GM12891 (cell line): Measurements from ENCODE around the gene ZNF770. TPM values are rescaled to one million over a fixed set of nuclear protein-coding genes. Genes with fewer than 3 reads are reported as not detected.

Experiments
- DNase-seq: peaks from one replicate; pipeline ENCODE4 v3.0.0; 2011; ENCODE audit warnings: low spot score; ENCODE audit not compliant: insufficient read length
- FAIRE-seq: peaks from 2 replicates; lab custom pipeline; 2011; peaks lifted over from hg19 to GRCh38; lab: Jason Lieb, UNC
- PAX5 ChIP-seq: IDR thresholded peaks from 2 replicates; pipeline ENCODE4 v1.6.1; 2011; ENCODE audit warnings: low read length, moderate library complexity, mild to moderate bottlenecking; ENCODE audit not compliant: insufficient read depth, severe bottlenecking
- POLR2A ChIP-seq: IDR thresholded peaks from 2 replicates; pipeline ENCODE4 v1.6.1; 2011; ENCODE audit warnings: low read depth, low read length, control low read depth
- POLR2AphosphoS5 ChIP-seq: IDR thresholded peaks from 2 replicates; pipeline ENCODE4 v1.6.1; 2011; ENCODE audit warnings: low read depth, low read length, control low read depth
- POU2F2 ChIP-seq: IDR thresholded peaks from 2 replicates; pipeline ENCODE4 v1.6.1; 2011; ENCODE audit warnings: low read depth, mild to moderate bottlenecking, control low read depth, low read length, moderate library complexity
- SPI1 ChIP-seq: IDR thresholded peaks from 2 replicates; pipeline ENCODE4 v1.6.1; 2011; ENCODE audit warnings: low read depth, low read length, control low read depth
- TAF1 ChIP-seq: IDR thresholded peaks from 2 replicates; pipeline ENCODE4 v1.6.1; 2011; ENCODE audit warnings: low read depth, low read length, control low read depth
- polyA plus RNA-seq: library from polyadenylated mRNA; unstranded; fragments of >200 nt; gene quantifications from one replicate; pipeline ENCODE4 v1.2.1, GENCODE V29; 2012; ENCODE audit warnings: low read depth, missing spikeins, inconsistent platforms; ENCODE audit not compliant: missing spikeins

The ZNF770 gene, protein sequence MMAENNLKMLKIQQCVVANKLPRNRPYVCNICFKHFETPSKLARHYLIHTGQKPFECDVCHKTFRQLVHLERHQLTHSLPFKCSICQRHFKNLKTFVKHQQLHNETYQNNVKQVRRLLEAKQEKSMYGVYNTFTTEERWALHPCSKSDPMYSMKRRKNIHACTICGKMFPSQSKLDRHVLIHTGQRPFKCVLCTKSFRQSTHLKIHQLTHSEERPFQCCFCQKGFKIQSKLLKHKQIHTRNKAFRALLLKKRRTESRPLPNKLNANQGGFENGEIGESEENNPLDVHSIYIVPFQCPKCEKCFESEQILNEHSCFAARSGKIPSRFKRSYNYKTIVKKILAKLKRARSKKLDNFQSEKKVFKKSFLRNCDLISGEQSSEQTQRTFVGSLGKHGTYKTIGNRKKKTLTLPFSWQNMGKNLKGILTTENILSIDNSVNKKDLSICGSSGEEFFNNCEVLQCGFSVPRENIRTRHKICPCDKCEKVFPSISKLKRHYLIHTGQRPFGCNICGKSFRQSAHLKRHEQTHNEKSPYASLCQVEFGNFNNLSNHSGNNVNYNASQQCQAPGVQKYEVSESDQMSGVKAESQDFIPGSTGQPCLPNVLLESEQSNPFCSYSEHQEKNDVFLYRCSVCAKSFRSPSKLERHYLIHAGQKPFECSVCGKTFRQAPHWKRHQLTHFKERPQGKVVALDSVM
- 7.4 TPM for polyA plus RNA-seq

- TF ChIP-seq POLR2A (peak; percentile 91), PAX5 (no peak), POU2F2 (peak; percentile 68), TAF1 (peak; percentile 96), POLR2AphosphoS5 (peak; percentile 89), SPI1 (peak; percentile 84)
- FAIRE-seq: peak; percentile 96
- peak; percentile 64 for DNase-seq
Observed at GRCh38 chr15:34988027-34988902, at the start of gene ZNF770. Gene ZNF770 (minus strand): TSS chr15:34988287. CDS start chr15:34983434, 4,853 bp downstream.

GRCh38 chr15:35028235-35028984, 40.3 kb upstream of the ZNF770 start:
- no peak for TF ChIP-seq POU2F2
- no peak for TF ChIP-seq SPI1
- TF ChIP-seq PAX5: no peak
- TF ChIP-seq TAF1: no peak
- DNase-seq (no peak), FAIRE-seq (no peak)

GRCh38 chr15:35023804-35024203, 35.7 kb upstream of the ZNF770 start:
- DNase-seq: no peak
- TF ChIP-seq POLR2AphosphoS5: no peak
- no peak for TF ChIP-seq POLR2A
- TF ChIP-seq PAX5: no peak
- no peak for TF ChIP-seq POU2F2
- TF ChIP-seq TAF1: no peak
- no peak for TF ChIP-seq SPI1
- no peak for FAIRE-seq

- TF ChIP-seq PAX5 (no peak), POLR2A (no peak), POLR2AphosphoS5 (no peak), POU2F2 (no peak), TAF1 (no peak), SPI1 (no peak)
- DNase-seq (no peak), FAIRE-seq (no peak)
Observed at GRCh38 chr15:35020974-35021373, 32.9 kb upstream of the ZNF770 start.

DNA sequence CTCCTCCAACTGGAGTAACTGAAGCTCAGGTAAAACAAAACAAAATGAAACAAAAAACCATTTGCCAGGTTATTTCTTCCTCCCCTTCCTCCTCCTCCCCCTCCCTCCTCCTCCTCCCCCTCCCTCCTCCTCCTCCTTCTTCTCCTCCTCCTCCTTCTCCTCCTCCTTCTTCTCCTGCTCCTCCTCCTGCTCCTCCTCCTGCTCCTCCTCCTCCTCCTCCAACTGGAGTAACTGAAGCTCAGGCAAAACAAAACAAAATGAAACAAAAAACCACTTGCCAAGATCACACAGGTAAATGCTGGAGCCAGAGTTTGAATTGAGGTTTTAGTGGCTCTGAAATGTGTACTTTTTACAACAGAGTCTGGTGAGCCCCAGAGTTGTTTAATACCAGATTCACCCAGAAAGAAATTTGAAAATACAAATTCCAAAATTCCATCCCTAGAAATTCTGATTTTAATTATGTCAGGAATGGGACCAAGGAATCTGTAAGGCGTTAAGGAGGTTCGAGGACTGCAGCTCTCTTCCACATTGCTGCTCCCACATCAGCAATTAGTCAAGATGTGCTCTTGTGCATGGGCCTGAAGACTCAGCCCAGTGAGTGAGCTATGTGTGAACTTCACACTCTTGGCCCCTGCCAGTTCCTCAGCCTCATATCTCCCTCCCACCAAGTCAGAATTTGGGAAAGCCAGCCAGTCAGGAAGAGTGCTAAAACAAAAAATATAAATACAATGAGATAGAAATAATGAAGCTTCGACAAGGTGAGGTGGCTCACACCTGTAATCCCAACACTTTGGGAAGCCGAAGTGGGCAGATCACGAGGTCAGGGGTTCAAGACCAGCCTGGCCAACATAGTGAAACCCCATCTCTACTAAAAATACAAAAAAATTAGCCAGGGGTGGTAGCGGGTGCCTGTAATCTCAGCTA, 31.6 kb upstream of the ZNF770 start:
- DNase-seq: no peak
- FAIRE-seq: no peak
- TF ChIP-seq PAX5: no peak
- no peak for TF ChIP-seq TAF1
- no peak for TF ChIP-seq POLR2A
- TF ChIP-seq POLR2AphosphoS5: no peak
- TF ChIP-seq SPI1: no peak
- no peak for TF ChIP-seq POU2F2

- TF ChIP-seq POU2F2 (no peak), PAX5 (no peak), TAF1 (no peak), POLR2AphosphoS5 (no peak), POLR2A (no peak), SPI1 (no peak)
- DNase-seq (no peak), FAIRE-seq (no peak)
Observed at GRCh38 chr15:35014241-35014640, 26.2 kb upstream of the ZNF770 start.

GRCh38 chr15:35013370-35013769, 25.3 kb upstream of the ZNF770 start:
- DNase-seq (no peak), FAIRE-seq (no peak)
- TF ChIP-seq POU2F2 (no peak), SPI1 (no peak), POLR2AphosphoS5 (no peak), PAX5 (no peak), POLR2A (no peak), TAF1 (no peak)

GRCh38 chr15:35007397-35007796, 19.3 kb upstream of the ZNF770 start:
- FAIRE-seq (no peak), DNase-seq (no peak)
- no peak for TF ChIP-seq POLR2A
- TF ChIP-seq POLR2AphosphoS5: no peak
- TF ChIP-seq TAF1: no peak
- no peak for TF ChIP-seq SPI1
